HepG2 (cell line): ENCODE data around the gene LIM2. TPM values are rescaled to one million over a fixed set of nuclear protein-coding genes. Genes with fewer than 3 reads are reported as not detected.

ENCODE experiments used
- ATAC-seq: fragments of 200-7000 bp; cut with Tn5 transposase; 3 replicates; pipeline ENCODE4 v1.9.1; 2020; ENCODE audit warnings: mild to moderate bottlenecking, moderate library complexity
- BruUV-seq: library from RNA; stranded (reverse); fragments of 400-500 nt; replicated peaks from 2 replicates; lab custom pipeline; 2021; lab: Mats Ljungman, UMichigan
- CTCF ChIA-PET: fragments of 300-600 bp; formaldehyde crosslinking; extraction: SDS; loops from one replicate; lab custom pipeline; 2021; ENCODE audit warnings: low total read pairs, inconsistent platforms, low intra/inter-chr PET ratio; lab: Yijun Ruan, JAX
- POLR2A ChIA-PET: fragments of 350-600 bp; sonication (Branson Sonifier 250); formaldehyde crosslinking; loops from one replicate; lab custom pipeline; 2020; ENCODE audit warnings: antibody characterized with exemption, inconsistent platforms; lab: Yijun Ruan, JAX
- DNase-seq: peaks from one replicate; pipeline ENCODE4 v3.0.0-alpha.2; 2015; ENCODE audit warnings: low spot score
- FAIRE-seq: peaks from 3 replicates; lab custom pipeline; 2011; peaks lifted over from hg19 to GRCh38; lab: Jason Lieb, UNC
- H2AFZ ChIP-seq: one replicate; pipeline ENCODE4 v1.6.1; 2011; ENCODE audit warnings: low read length, inconsistent platforms
- H3K27ac ChIP-seq: fragments of 300-600 bp; 3 replicates; pipeline ENCODE4 v1.8.0; 2011; ENCODE audit warnings: mixed run types, mild to moderate bottlenecking, mixed read lengths, low read length, inconsistent platforms; ENCODE audit not compliant: insufficient read depth; ENCODE audit errors: extremely low read length
- H3K27me3 ChIP-seq, 2 experiments: fragments of 200-600 bp in 1 of 2; 2 replicates in 1 of 2; 3 replicates in 1 of 2; pipeline versions ENCODE4 v1.6.0 to v1.8.0; 2011; ENCODE audit warnings: low read length in 2 of 2, mild to moderate bottlenecking in 2 of 2, moderate library complexity in 2 of 2, inconsistent platforms in 1 of 2; ENCODE audit not compliant: insufficient read depth in 2 of 2, control insufficient read depth in 1 of 2
- H3K36me3 ChIP-seq, 2 experiments: fragments of 200-600 bp in 1 of 2; replicated peaks in 1 of 2; 2 replicates in 1 of 2; 3 replicates in 1 of 2; pipeline versions ENCODE4 v1.5.1 to v1.8.0; 2011; ENCODE audit warnings: low read length in 2 of 2, inconsistent platforms in 1 of 2; ENCODE audit not compliant: insufficient read depth in 2 of 2, control insufficient read depth in 1 of 2
- H3K4me1 ChIP-seq: 2 replicates; pipeline ENCODE4 v1.5.1; 2012; ENCODE audit warnings: low read length, inconsistent platforms; ENCODE audit not compliant: insufficient read depth
- H3K4me2 ChIP-seq: 2 replicates; pipeline ENCODE4 v1.6.0; 2011; ENCODE audit warnings: low read depth, low read length, inconsistent platforms
- H3K4me3 ChIP-seq, 3 experiments: fragments of 200-600 bp in 1 of 3; sonication (generic), shearing (Covaris generic) in 1 of 3; replicated peaks in 1 of 3; 2 replicates each; pipeline ENCODE4 v1.5.1; 2011 to 2016; ENCODE audit warnings: low read length in 3 of 3, inconsistent platforms in 2 of 3, low read depth in 2 of 3, mild to moderate bottlenecking in 2 of 3, control low read depth in 1 of 3, mixed read lengths in 1 of 3; ENCODE audit not compliant: insufficient read depth in 1 of 3
- H3K79me2 ChIP-seq: one replicate; pipeline ENCODE4 v1.6.1; 2011; ENCODE audit warnings: low read length, inconsistent platforms; ENCODE audit not compliant: insufficient read depth
- H3K9ac ChIP-seq: 2 replicates; pipeline ENCODE4 v1.6.0; 2011; ENCODE audit warnings: mild to moderate bottlenecking, low read depth, low read length, inconsistent platforms; ENCODE audit not compliant: insufficient read depth
- H3K9me3 ChIP-seq: 2 replicates; pipeline ENCODE4 v1.5.1; 2012; ENCODE audit warnings: mild to moderate bottlenecking, low read length
- H4K20me1 ChIP-seq: 2 replicates; pipeline ENCODE4 v1.6.0; 2011; ENCODE audit warnings: inconsistent platforms, mild to moderate bottlenecking, low read length, moderate library complexity; ENCODE audit not compliant: insufficient read depth
- IKZF1 ChIP-seq: fragments of 450-650 bp; IDR thresholded peaks from 2 replicates; pipeline ENCODE4 v1.7.1; 2016
- KLF13 ChIP-seq: sonication (generic); formaldehyde crosslinking; IDR thresholded peaks from 2 replicates; pipeline ENCODE4 v1.4.0; 2020; ENCODE audit warnings: mild to moderate bottlenecking, missing genetic modification reagents
- MED1 ChIP-seq: sonication (generic); formaldehyde crosslinking; IDR thresholded peaks from 2 replicates; pipeline ENCODE4 v1.4.0; 2020; ENCODE audit warnings: missing genetic modification reagents
- NCOA2 ChIP-seq: sonication (generic); formaldehyde crosslinking; IDR thresholded peaks from 2 replicates; pipeline ENCODE4 v1.8.0; 2022; ENCODE audit warnings: inconsistent platforms
- REL ChIP-seq: sonication (generic); formaldehyde crosslinking; conservative IDR thresholded peaks from 2 replicates; pipeline ENCODE4 v1.8.0; 2022; ENCODE audit warnings: mild to moderate bottlenecking, missing genetic modification reagents, moderate library complexity
- SMAD1 ChIP-seq: sonication (generic); formaldehyde crosslinking; IDR thresholded peaks from 2 replicates; pipeline ENCODE4 v1.4.0; 2020; ENCODE audit warnings: missing genetic modification reagents, low read depth, mild to moderate bottlenecking, borderline replicate concordance
- TOE1 ChIP-seq: sonication (generic); formaldehyde crosslinking; IDR thresholded peaks from 2 replicates; pipeline ENCODE4 v1.4.0; 2020; ENCODE audit warnings: mild to moderate bottlenecking, missing genetic modification reagents
- ZC3H13 ChIP-seq: sonication (generic); formaldehyde crosslinking; IDR thresholded peaks from 2 replicates; pipeline ENCODE4 v1.8.1; 2023; ENCODE audit warnings: mild to moderate bottlenecking, missing genetic modification reagents, moderate library complexity
- ZNF136 ChIP-seq: sonication (generic); formaldehyde crosslinking; IDR thresholded peaks from 2 replicates; pipeline ENCODE4 v1.8.1; 2022; ENCODE audit warnings: low read depth, mild to moderate bottlenecking, moderate library complexity, missing genetic modification reagents
- ZNF292 ChIP-seq: sonication (generic); formaldehyde crosslinking; IDR thresholded peaks from 2 replicates; pipeline ENCODE4 v1.8.1; 2022; ENCODE audit warnings: mild to moderate bottlenecking, low read depth, missing genetic modification reagents, borderline replicate concordance
- ZNF451 ChIP-seq: sonication (generic); formaldehyde crosslinking; IDR thresholded peaks from 2 replicates; pipeline ENCODE4 v1.5.0; 2020; ENCODE audit warnings: mild to moderate bottlenecking, missing genetic modification reagents
- ZNF660 ChIP-seq: sonication (generic); formaldehyde crosslinking; IDR thresholded peaks from 2 replicates; pipeline ENCODE4 v1.5.1; 2020; ENCODE audit warnings: mild to moderate bottlenecking, low read depth, missing genetic modification reagents, borderline replicate concordance
- ZNF7 ChIP-seq: IDR thresholded peaks from 2 replicates; pipeline ENCODE4 v1.6.1; 2016; ENCODE audit warnings: missing biosample characterization, missing genetic modification reagents
- WGBS: methylation state at CpG from one replicate; pipeline ENCODE4 v1.1.6; 2017; ENCODE audit warnings: low lambda C conversion rate; 5-methylcytosine and 5-hydroxymethylcytosine counted together
- in situ Hi-C: cut with HindIII; loops from 2 replicates; pipeline ENCODE4 v1.10.0; 2017; ENCODE audit warnings: low pct_unique_long_range_greater_than_20kb; ENCODE audit not compliant: extremely low pct_ligation_motif_present
- intact Hi-C: fragments of 100-400 bp; cut with micrococcal nuclease; formaldehyde crosslinking; loops from one replicate; pipeline ENCODE4 v1.10.0; 2022; ENCODE audit not compliant: unreplicated experiment
- polyA plus RNA-seq, 8 experiments: library from polyadenylated mRNA; depleted of rRNA in 3 of 8; stranded (reverse) in 7 of 8; unstranded in 1 of 8; fragments of >200 nt; fragmentation: Illumina TruSeq in 4 of 8; extraction: Trizol in 4 of 8; gene quantifications; 2 replicates each; pipeline versions ENCODE4 v1.2.1 to v1.2.3, GENCODE V29; 2011 to 2016; ENCODE audit warnings: low read depth in 4 of 8, missing spikeins in 1 of 8, mixed read lengths in 1 of 8; ENCODE audit not compliant: insufficient read depth in 1 of 8
- total RNA-seq, 5 experiments: library from RNA; depleted of rRNA; stranded (reverse); fragments of >200 nt; fragmentation: Illumina TruSeq; extraction: Trizol; gene quantifications; 2 replicates each; pipeline ENCODE4 v1.2.3, GENCODE V29; 2016; ENCODE audit warnings: low read depth in 1 of 5
- TF ChIP-seq, protein P1 (sequence below): sonication (generic); formaldehyde crosslinking; IDR thresholded peaks from 2 replicates; pipeline ENCODE4 v1.4.0; 2020; ENCODE audit warnings: mild to moderate bottlenecking, missing genetic modification reagents
- TF ChIP-seq, protein P2 (sequence below): sonication (generic); formaldehyde crosslinking; IDR thresholded peaks from 2 replicates; pipeline ENCODE4 v1.4.0; 2020; ENCODE audit warnings: missing genetic modification reagents
- TF ChIP-seq, protein P3 (sequence below): IDR thresholded peaks from 2 replicates; pipeline ENCODE4 v1.6.1; 2016
- TF ChIP-seq, protein P4 (sequence below): sonication (generic); IDR thresholded peaks from 2 replicates; pipeline ENCODE4 v1.6.1; 2016; ENCODE audit warnings: low read depth, borderline replicate concordance

Gene LIM2
- total and polyA plus RNA-seq, 2 of the 13 experiments (the other 11 are each of a cell fraction or from before 2014, with no cell fraction given), result 1.3 TPM; not detected in 1

DNA sequence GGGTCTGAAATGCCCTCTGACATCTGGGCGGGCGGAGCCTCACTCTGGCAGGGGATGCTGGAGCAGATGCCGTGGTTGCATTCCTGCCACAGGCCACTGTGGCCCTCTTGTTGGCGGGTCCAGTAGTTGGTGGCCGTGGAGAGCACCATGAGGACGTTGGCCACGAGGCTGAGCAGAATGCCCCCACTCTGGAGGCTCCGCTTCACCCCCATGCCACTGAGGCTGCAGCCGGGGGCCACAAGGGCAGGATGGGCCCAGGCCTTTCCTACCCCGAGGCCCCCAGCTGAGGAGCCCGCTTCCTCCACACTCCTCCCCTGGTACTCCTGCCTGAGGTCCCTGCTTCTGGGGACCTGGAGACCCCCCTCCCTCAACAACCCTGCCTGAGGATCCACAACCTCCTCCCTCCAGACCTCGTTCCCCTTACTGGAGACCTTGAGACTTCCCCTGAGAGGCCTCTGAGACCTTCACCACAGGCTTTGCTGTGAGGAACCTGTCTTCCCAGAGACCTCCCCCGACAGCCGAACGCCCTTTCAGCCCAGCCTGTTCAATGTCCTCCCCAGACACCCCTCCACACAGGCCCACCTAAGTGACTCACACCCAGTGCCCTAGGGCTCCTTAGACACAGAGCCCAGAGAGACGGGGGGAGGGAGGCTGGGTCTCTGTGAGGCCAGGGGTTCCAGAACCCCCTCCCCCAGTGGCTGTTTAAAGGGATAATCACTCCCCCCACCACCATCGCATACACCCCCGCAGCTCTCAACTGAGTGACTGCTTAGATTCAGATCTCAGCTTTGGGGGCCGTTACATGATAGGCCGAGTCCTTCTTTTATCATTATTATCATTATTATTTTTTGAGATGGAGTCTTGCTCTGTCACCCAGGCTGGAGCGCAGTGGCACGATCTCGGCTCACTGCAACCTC lies 19.1 kb downstream of the LIM2 start, which contains the start of gene CLDND2:
CLDND2 (minus strand) TSS at position 638 of the 917 bp plus-strand sequence; CDS start at position 212, 426 bp downstream.
- Histone ChIP-seq H3K79me2 (peaks cover 35% of the 10 kb centered on the region), H3K36me3 (no peaks in the 10 kb centered on the region), H3K4me1 (peaks cover 47% of the 10 kb centered on the region), H3K4me2 (peak within 1 kb of the TSS; percentile 98), H4K20me1 (no peaks in the 10 kb centered on the region), H3K9me3 (no peaks in the 10 kb centered on the region), H3K27ac (peak within 1 kb of the TSS; percentile 76), H2AFZ (no peak within 1 kb of the TSS), H3K27me3 (peaks cover 0 to 14% of the 10 kb centered on the region in 2 experiments; a peak in 2 of 5 replicates), H3K4me3 (peak within 1 kb of the TSS; percentile 74 to 88 (median 79)), H3K9ac (peak within 1 kb of the TSS; percentile 82)
- intact Hi-C loops (no loop called here), in situ Hi-C loops (no loop called here)
- BruUV-seq, result no TSS peak
- no peak for DNase-seq
- WGBS, result 59% methylated on average over 12 of the region's 23 CpGs
- ChIA-PET POLR2A (interaction anchor here (0.8 to 5.3 kb wide), 17 partner anchors 8 to 105 kb away, joined by 3 to 91 read pairs (median 9); partner anchors contain the start of genes LIM2 and VSIG10L), CTCF (no interaction called here)
- ATAC-seq, result 0 out of 3 replicates have a peak, but pooled peaks have one; percentile 0
- no peak for FAIRE-seq
- TF ChIP-seq ZC3H13 (CRISPR knock-in tag), result peak; percentile 18; the same call in 1 of the 2 replicates
- TF ChIP-seq TOE1 (CRISPR knock-in tag), result no peak
- 0 out of 2 replicates have a peak, but pooled peaks have one; percentile 14 for TF ChIP-seq MED1 (CRISPR knock-in tag)
- TF ChIP-seq, protein P1, sequence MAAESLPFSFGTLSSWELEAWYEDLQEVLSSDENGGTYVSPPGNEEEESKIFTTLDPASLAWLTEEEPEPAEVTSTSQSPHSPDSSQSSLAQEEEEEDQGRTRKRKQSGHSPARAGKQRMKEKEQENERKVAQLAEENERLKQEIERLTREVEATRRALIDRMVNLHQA (CRISPR knock-in tag), result no peak
- TF ChIP-seq ZNF660, result no peak
- TF ChIP-seq ZNF136 (CRISPR knock-in tag), result no peak
- TF ChIP-seq, protein P2, sequence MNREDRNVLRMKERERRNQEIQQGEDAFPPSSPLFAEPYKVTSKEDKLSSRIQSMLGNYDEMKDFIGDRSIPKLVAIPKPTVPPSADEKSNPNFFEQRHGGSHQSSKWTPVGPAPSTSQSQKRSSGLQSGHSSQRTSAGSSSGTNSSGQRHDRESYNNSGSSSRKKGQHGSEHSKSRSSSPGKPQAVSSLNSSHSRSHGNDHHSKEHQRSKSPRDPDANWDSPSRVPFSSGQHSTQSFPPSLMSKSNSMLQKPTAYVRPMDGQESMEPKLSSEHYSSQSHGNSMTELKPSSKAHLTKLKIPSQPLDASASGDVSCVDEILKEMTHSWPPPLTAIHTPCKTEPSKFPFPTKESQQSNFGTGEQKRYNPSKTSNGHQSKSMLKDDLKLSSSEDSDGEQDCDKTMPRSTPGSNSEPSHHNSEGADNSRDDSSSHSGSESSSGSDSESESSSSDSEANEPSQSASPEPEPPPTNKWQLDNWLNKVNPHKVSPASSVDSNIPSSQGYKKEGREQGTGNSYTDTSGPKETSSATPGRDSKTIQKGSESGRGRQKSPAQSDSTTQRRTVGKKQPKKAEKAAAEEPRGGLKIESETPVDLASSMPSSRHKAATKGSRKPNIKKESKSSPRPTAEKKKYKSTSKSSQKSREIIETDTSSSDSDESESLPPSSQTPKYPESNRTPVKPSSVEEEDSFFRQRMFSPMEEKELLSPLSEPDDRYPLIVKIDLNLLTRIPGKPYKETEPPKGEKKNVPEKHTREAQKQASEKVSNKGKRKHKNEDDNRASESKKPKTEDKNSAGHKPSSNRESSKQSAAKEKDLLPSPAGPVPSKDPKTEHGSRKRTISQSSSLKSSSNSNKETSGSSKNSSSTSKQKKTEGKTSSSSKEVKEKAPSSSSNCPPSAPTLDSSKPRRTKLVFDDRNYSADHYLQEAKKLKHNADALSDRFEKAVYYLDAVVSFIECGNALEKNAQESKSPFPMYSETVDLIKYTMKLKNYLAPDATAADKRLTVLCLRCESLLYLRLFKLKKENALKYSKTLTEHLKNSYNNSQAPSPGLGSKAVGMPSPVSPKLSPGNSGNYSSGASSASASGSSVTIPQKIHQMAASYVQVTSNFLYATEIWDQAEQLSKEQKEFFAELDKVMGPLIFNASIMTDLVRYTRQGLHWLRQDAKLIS, result no peak
- TF ChIP-seq REL (CRISPR knock-in tag), result 0 out of 2 replicates have a peak, but pooled peaks have one; percentile 6
- TF ChIP-seq, protein P3, sequence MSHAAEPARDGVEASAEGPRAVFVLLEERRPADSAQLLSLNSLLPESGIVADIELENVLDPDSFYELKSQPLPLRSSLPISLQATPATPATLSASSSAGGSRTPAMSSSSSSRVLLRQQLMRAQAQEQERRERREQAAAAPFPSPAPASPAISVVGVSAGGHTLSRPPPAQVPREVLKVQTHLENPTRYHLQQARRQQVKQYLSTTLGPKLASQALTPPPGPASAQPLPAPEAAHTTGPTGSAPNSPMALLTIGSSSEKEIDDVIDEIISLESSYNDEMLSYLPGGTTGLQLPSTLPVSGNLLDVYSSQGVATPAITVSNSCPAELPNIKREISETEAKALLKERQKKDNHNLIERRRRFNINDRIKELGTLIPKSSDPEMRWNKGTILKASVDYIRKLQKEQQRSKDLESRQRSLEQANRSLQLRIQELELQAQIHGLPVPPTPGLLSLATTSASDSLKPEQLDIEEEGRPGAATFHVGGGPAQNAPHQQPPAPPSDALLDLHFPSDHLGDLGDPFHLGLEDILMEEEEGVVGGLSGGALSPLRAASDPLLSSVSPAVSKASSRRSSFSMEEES (CRISPR knock-in tag), result no peak
- no peak for TF ChIP-seq ZNF451 (CRISPR knock-in tag)
- TF ChIP-seq, protein P4, sequence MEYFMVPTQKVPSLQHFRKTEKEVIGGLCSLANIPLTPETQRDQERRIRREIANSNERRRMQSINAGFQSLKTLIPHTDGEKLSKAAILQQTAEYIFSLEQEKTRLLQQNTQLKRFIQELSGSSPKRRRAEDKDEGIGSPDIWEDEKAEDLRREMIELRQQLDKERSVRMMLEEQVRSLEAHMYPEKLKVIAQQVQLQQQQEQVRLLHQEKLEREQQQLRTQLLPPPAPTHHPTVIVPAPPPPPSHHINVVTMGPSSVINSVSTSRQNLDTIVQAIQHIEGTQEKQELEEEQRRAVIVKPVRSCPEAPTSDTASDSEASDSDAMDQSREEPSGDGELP, result 0 out of 2 replicates have a peak, but pooled peaks have one; percentile 5
- no peak for TF ChIP-seq KLF13
- TF ChIP-seq ZNF292 (CRISPR knock-in tag), result no peak
- peak; percentile 2; the same call in 1 of the 2 replicates for TF ChIP-seq NCOA2 (CRISPR knock-in tag)
- no peak for TF ChIP-seq IKZF1
- no peak for TF ChIP-seq ZNF7 (CRISPR knock-in tag)
- peak; percentile 2; the same call in 1 of the 2 replicates for TF ChIP-seq SMAD1 (CRISPR knock-in tag)
